H1 (cell line): ENCODE data around the gene INTU. TPM values are rescaled to one million over a fixed set of nuclear protein-coding genes. Genes with fewer than 3 reads are reported as not detected.

Experiments used
- ASH2L ChIP-seq: fragments of 200-600, 300-600 bp; sonication (generic); IDR thresholded peaks from one replicate; pipeline ENCODE4 v1.7.1; 2017; ENCODE audit warnings: low read length
- GTF2F1 ChIP-seq: IDR thresholded peaks from 2 replicates; pipeline ENCODE4 v1.6.1; 2012; ENCODE audit warnings: low read depth, low read length, improper control_type of control experiment, borderline replicate concordance
- JUND ChIP-seq: IDR thresholded peaks from 2 replicates; pipeline ENCODE4 v1.6.1; 2011; ENCODE audit warnings: mild to moderate bottlenecking, improper control_type of control experiment, low read length
- polyA plus RNA-seq, 7 experiments: library from polyadenylated mRNA; depleted of rRNA in 3 of 7; stranded (reverse) in 5 of 7; unstranded in 2 of 7; fragments of >200 nt in 5 of 7; fragments of 200-250 nt in 2 of 7; gene quantifications; 1 replicate in 5 of 7; 2 replicates in 1 of 7; 4 replicates in 1 of 7; pipeline versions ENCODE4 v1.2.1 to v1.2.3, GENCODE V29; 2011 to 2013; ENCODE audit warnings: missing spikeins in 2 of 7, mixed read lengths in 2 of 7
- total RNA-seq: library from RNA; stranded (reverse); fragmentation: NEBNext Ultra II Directional; extraction: Animal tissue kit (Norgen Biotek cat#: 25700); gene quantifications from 2 replicates; pipeline ENCODE4 v1.2.1, GENCODE V29; 2021
- TF ChIP-seq, protein P1 (sequence below): fragments of 300-600 bp; sonication (generic); IDR thresholded peaks from 2 replicates; pipeline ENCODE4 v1.7.1; 2012; ENCODE audit warnings: low read length, moderate library complexity, mild to moderate bottlenecking, inconsistent platforms; ENCODE audit not compliant: insufficient replicate concordance

INTU gene
- total and polyA plus RNA-seq, 2 of the 8 experiments (the other 6 are each of a cell fraction or from before 2014, with no cell fraction given): 6.0 to 15.1 TPM

DNA sequence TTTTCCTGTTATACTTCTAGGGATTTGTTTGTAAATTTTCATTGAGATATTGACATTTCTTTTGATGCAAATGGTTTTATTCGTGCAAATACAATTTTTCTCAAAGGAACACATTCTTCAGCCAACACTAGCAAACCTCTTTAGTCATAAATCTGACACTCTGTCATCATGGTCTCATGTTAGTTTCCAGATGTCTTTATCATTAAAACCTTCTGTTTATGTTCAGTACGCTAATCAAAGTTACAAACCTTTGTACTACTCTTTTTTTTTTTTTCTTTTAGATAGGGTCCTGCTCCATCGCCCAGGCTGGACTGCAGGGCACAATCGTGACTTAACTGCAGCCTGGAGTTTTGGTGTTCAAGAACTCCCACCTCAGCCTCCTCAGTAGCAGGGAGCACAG, 104.5 kb downstream of the INTU start (continued):
- no peak for TF ChIP-seq GTF2F1
- no peak for TF ChIP-seq ASH2L
- TF ChIP-seq, protein P1, sequence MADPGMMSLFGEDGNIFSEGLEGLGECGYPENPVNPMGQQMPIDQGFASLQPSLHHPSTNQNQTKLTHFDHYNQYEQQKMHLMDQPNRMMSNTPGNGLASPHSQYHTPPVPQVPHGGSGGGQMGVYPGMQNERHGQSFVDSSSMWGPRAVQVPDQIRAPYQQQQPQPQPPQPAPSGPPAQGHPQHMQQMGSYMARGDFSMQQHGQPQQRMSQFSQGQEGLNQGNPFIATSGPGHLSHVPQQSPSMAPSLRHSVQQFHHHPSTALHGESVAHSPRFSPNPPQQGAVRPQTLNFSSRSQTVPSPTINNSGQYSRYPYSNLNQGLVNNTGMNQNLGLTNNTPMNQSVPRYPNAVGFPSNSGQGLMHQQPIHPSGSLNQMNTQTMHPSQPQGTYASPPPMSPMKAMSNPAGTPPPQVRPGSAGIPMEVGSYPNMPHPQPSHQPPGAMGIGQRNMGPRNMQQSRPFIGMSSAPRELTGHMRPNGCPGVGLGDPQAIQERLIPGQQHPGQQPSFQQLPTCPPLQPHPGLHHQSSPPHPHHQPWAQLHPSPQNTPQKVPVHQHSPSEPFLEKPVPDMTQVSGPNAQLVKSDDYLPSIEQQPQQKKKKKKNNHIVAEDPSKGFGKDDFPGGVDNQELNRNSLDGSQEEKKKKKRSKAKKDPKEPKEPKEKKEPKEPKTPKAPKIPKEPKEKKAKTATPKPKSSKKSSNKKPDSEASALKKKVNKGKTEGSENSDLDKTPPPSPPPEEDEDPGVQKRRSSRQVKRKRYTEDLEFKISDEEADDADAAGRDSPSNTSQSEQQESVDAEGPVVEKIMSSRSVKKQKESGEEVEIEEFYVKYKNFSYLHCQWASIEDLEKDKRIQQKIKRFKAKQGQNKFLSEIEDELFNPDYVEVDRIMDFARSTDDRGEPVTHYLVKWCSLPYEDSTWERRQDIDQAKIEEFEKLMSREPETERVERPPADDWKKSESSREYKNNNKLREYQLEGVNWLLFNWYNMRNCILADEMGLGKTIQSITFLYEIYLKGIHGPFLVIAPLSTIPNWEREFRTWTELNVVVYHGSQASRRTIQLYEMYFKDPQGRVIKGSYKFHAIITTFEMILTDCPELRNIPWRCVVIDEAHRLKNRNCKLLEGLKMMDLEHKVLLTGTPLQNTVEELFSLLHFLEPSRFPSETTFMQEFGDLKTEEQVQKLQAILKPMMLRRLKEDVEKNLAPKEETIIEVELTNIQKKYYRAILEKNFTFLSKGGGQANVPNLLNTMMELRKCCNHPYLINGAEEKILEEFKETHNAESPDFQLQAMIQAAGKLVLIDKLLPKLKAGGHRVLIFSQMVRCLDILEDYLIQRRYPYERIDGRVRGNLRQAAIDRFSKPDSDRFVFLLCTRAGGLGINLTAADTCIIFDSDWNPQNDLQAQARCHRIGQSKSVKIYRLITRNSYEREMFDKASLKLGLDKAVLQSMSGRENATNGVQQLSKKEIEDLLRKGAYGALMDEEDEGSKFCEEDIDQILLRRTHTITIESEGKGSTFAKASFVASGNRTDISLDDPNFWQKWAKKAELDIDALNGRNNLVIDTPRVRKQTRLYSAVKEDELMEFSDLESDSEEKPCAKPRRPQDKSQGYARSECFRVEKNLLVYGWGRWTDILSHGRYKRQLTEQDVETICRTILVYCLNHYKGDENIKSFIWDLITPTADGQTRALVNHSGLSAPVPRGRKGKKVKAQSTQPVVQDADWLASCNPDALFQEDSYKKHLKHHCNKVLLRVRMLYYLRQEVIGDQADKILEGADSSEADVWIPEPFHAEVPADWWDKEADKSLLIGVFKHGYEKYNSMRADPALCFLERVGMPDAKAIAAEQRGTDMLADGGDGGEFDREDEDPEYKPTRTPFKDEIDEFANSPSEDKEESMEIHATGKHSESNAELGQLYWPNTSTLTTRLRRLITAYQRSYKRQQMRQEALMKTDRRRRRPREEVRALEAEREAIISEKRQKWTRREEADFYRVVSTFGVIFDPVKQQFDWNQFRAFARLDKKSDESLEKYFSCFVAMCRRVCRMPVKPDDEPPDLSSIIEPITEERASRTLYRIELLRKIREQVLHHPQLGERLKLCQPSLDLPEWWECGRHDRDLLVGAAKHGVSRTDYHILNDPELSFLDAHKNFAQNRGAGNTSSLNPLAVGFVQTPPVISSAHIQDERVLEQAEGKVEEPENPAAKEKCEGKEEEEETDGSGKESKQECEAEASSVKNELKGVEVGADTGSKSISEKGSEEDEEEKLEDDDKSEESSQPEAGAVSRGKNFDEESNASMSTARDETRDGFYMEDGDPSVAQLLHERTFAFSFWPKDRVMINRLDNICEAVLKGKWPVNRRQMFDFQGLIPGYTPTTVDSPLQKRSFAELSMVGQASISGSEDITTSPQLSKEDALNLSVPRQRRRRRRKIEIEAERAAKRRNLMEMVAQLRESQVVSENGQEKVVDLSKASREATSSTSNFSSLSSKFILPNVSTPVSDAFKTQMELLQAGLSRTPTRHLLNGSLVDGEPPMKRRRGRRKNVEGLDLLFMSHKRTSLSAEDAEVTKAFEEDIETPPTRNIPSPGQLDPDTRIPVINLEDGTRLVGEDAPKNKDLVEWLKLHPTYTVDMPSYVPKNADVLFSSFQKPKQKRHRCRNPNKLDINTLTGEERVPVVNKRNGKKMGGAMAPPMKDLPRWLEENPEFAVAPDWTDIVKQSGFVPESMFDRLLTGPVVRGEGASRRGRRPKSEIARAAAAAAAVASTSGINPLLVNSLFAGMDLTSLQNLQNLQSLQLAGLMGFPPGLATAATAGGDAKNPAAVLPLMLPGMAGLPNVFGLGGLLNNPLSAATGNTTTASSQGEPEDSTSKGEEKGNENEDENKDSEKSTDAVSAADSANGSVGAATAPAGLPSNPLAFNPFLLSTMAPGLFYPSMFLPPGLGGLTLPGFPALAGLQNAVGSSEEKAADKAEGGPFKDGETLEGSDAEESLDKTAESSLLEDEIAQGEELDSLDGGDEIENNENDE: no peak
- TF ChIP-seq JUND: no peak
